Neural crest cell (in vitro differentiated cells): ENCODE measurements around the gene NDUFAF2. TPM values are rescaled to one million over a fixed set of nuclear protein-coding genes. Genes with fewer than 3 reads are reported as not detected.

Experiments used
- DNase-seq: peaks from one replicate; pipeline ENCODE4 v3.0.0; 2021; ENCODE audit warnings: low read depth, mixed read lengths, low spot score
- H3K27ac Mint-ChIP-seq: one replicate; pipeline ENCODE4 v1.8.0; 2021; ENCODE audit warnings: mild to moderate bottlenecking, mixed read lengths; ENCODE audit not compliant: unreplicated experiment
- H3K27me3 Mint-ChIP-seq: 2 replicates; pipeline ENCODE4 v1.8.0; 2021; ENCODE audit warnings: low read depth, mild to moderate bottlenecking, mixed read lengths
- H3K36me3 Mint-ChIP-seq: 2 replicates; pipeline ENCODE4 v1.8.0; 2021; ENCODE audit warnings: low read depth, mild to moderate bottlenecking, mixed read lengths
- H3K4me1 Mint-ChIP-seq: 2 replicates; pipeline ENCODE4 v1.8.0; 2021; ENCODE audit warnings: mixed read lengths
- H3K4me3 Mint-ChIP-seq: one replicate; pipeline ENCODE4 v1.8.0; 2021; ENCODE audit warnings: mild to moderate bottlenecking, mixed read lengths
- H3K9me3 Mint-ChIP-seq: 2 replicates; pipeline ENCODE4 v1.8.0; 2021; ENCODE audit warnings: mixed read lengths
- CTCF ChIP-seq: fragments of 200-600 bp; sonication (generic); conservative IDR thresholded peaks from 2 replicates; pipeline ENCODE4 v1.5.0; 2021; ENCODE audit warnings: antibody characterized with exemption, mild to moderate bottlenecking
- total RNA-seq: library from RNA; stranded (reverse); gene quantifications from 2 replicates; pipeline ENCODE4 v1.2.1, GENCODE V29; 2021

The NDUFAF2 gene
- total RNA-seq, 1 donor from 2014 or later, result 37.7 TPM

- DNase-seq, result no peak
- Mint-ChIP-seq H3K4me3 (no peak overlapping the region), H3K36me3 (peaks cover 19% of the 10 kb centered on the region), H3K27me3 (no peaks in the 10 kb centered on the region), H3K9me3 (peaks cover under 1% of the 10 kb centered on the region), H3K27ac (no peak overlapping the region), H3K4me1 (no peaks in the 10 kb centered on the region)
- TF ChIP-seq CTCF, result no peak
Measured at GRCh38 chr5:60927450-60927849, 17.6 kb upstream of the NDUFAF2 start.

- no peaks in the 10 kb centered on the region for H3K4me1 Mint-ChIP-seq
- H3K9me3 Mint-ChIP-seq, result peaks cover 8% of the 10 kb centered on the region
Measured at GRCh38 chr5:60929024-60929423, 16.0 kb upstream of the NDUFAF2 start.

GRCh38 chr5:60943624-60944023 is 1.4 kb upstream of the NDUFAF2 start:
- H3K4me3 Mint-ChIP-seq, result no peak overlapping the region
- DNase-seq, result no peak
- no peak overlapping the region for H3K27ac Mint-ChIP-seq
- no peak for TF ChIP-seq CTCF
- peaks cover 16% of the 10 kb centered on the region for H3K36me3 Mint-ChIP-seq
- no peaks in the 10 kb centered on the region for H3K9me3 Mint-ChIP-seq
- H3K27me3 Mint-ChIP-seq, result no peaks in the 10 kb centered on the region
- H3K4me1 Mint-ChIP-seq, result peaks cover 21% of the 10 kb centered on the region

More at GRCh38 chr5:60929024-60929423, 16.0 kb upstream of the NDUFAF2 start:
- H3K27me3 Mint-ChIP-seq, result no peaks in the 10 kb centered on the region
- no peak for DNase-seq
- H3K36me3 Mint-ChIP-seq, result peaks cover 24% of the 10 kb centered on the region
- TF ChIP-seq CTCF, result peak; percentile 57
- H3K4me3 Mint-ChIP-seq, result no peak overlapping the region
- no peak overlapping the region for H3K27ac Mint-ChIP-seq

- no peak for DNase-seq
- peaks cover 24% of the 10 kb centered on the region for H3K4me1 Mint-ChIP-seq
- no peak for TF ChIP-seq CTCF
- peak overlapping the region; percentile 54 for H3K27ac Mint-ChIP-seq
- H3K9me3 Mint-ChIP-seq, result peaks cover 3% of the 10 kb centered on the region
- H3K4me3 Mint-ChIP-seq, result no peak overlapping the region
- H3K36me3 Mint-ChIP-seq, result peaks cover 7% of the 10 kb centered on the region
- H3K27me3 Mint-ChIP-seq, result no peaks in the 10 kb centered on the region
Measured at GRCh38 chr5:60945813-60946187, 795 bp downstream of the NDUFAF2 start.

- peaks cover 20% of the 10 kb centered on the region for H3K4me1 Mint-ChIP-seq
- no peaks in the 10 kb centered on the region for H3K27me3 Mint-ChIP-seq
- peak overlapping the region; percentile 65 for H3K4me3 Mint-ChIP-seq
- H3K9me3 Mint-ChIP-seq, result peaks cover 3% of the 10 kb centered on the region
- no peak for DNase-seq
- peaks cover 7% of the 10 kb centered on the region for H3K36me3 Mint-ChIP-seq
- H3K27ac Mint-ChIP-seq, result no peak overlapping the region
- TF ChIP-seq CTCF, result no peak
Measured at GRCh38 chr5:60948738-60949137, 3.7 kb downstream of the NDUFAF2 start.

- no peaks in the 10 kb centered on the region for H3K4me1 Mint-ChIP-seq
- no peak for DNase-seq
- peaks cover 6% of the 10 kb centered on the region for H3K36me3 Mint-ChIP-seq
- H3K27ac Mint-ChIP-seq, result no peak overlapping the region
- no peak for TF ChIP-seq CTCF
- no peak overlapping the region for H3K4me3 Mint-ChIP-seq
- H3K9me3 Mint-ChIP-seq, result peaks cover 4% of the 10 kb centered on the region
- no peaks in the 10 kb centered on the region for H3K27me3 Mint-ChIP-seq
Measured at GRCh38 chr5:60955239-60955638, 10.2 kb downstream of the NDUFAF2 start.
